Stimulated activated CD8-positive, alpha-beta memory T cell treated with anti-CD3 and anti-CD28 coated beads, Interleukin-12 subunit alpha, Interleukin-12 subunit beta, amount 100 ng/mL, for 24 hours (primary cell): ENCODE data around the gene SLC39A2.
"Not testable (repeated sequence)": the region's sequence is repeated elsewhere in the genome, so short reads cannot be mapped to it uniquely, and the experiment has no call there.

Source experiments
- DNase-seq: peaks from one replicate; pipeline ENCODE4 v3.0.0-alpha.2; 2020; ENCODE audit errors: extremely low read depth

SLC39A2 gene

GRCh38 chr14:20997115-20997514 lies 2.0 kb upstream of the SLC39A2 start:
- DNase-seq, result no peak

GRCh38 chr14:20997564-20997963 lies 1.5 kb upstream of the SLC39A2 start:
- DNase-seq, result no peak

GRCh38 chr14:20998139-20998538 lies 954 bp upstream of the SLC39A2 start:
- DNase-seq, result no peak

- no peak for DNase-seq
Observed at GRCh38 chr14:20999591-20999990, 498 bp downstream of the SLC39A2 start.

- no peak for DNase-seq
Observed at GRCh38 chr14:21001218-21001617, 2.1 kb downstream of the SLC39A2 start.

GRCh38 chr14:21003788-21004346 lies 4.8 kb downstream of the SLC39A2 start:
- no peak for DNase-seq

- not testable (repeated sequence) for DNase-seq
Observed at GRCh38 chr14:21009721-21010120, 10.6 kb downstream of the SLC39A2 start.

- DNase-seq, result no peak
Observed at GRCh38 chr14:21011136-21011535, 12.0 kb downstream of the SLC39A2 start.

- DNase-seq, result peak; percentile 54
Observed at GRCh38 chr14:21014761-21015190, 15.7 kb downstream of the SLC39A2 start.

GRCh38 chr14:21015312-21015711 lies 16.2 kb downstream of the SLC39A2 start:
- DNase-seq, result no peak

- no peak for DNase-seq
Observed at GRCh38 chr14:21016413-21017190, 17.5 kb downstream of the SLC39A2 start.

GRCh38 chr14:21017528-21018245 lies 18.6 kb downstream of the SLC39A2 start:
- no peak for DNase-seq

GRCh38 chr14:21018286-21018685 lies 19.2 kb downstream of the SLC39A2 start:
- no peak for DNase-seq

- DNase-seq, result no peak
Observed at GRCh38 chr14:21018781-21019180, 19.7 kb downstream of the SLC39A2 start.

GRCh38 chr14:21019366-21019765 lies 20.3 kb downstream of the SLC39A2 start:
- DNase-seq, result no peak

GRCh38 chr14:21020977-21021545 lies 22.0 kb downstream of the SLC39A2 start:
- DNase-seq, result no peak

- no peak for DNase-seq
Observed at GRCh38 chr14:21022686-21023085, 23.6 kb downstream of the SLC39A2 start.

- DNase-seq, result no peak
Observed at GRCh38 chr14:21023174-21023573, 24.1 kb downstream of the SLC39A2 start.

- no peak for DNase-seq
Observed at GRCh38 chr14:21023817-21024584, 24.9 kb downstream of the SLC39A2 start.

- DNase-seq, result peak; percentile 23
Observed at GRCh38 chr14:21024585-21025370, 25.7 kb downstream of the SLC39A2 start, which contains the start of gene NDRG2. TSS of gene NDRG2 (minus strand) at chr14:21025061. CDS start at chr14:21023315, 1,746 bp downstream.
